GM11168 (cell line): ENCODE data around the gene FAM118A.
"Not testable (repeated sequence)": the region's sequence is repeated elsewhere in the genome, so short reads cannot be mapped to it uniquely, and the experiment has no call there.

ENCODE experiments used
- in situ Hi-C: fragments of 300-500 bp; cut with MboI; formaldehyde crosslinking; loops from one replicate; pipeline ENCODE4 v1.12.0; 2022; ENCODE audit warnings: low sequenced_read_pairs; ENCODE audit not compliant: unreplicated experiment

The FAM118A gene

GRCh38 chr22:45357490-45357889 lies 47.8 kb downstream of the FAM118A start:
- in situ Hi-C loops, result no loop called here

GRCh38 chr22:45358127-45358526 lies 48.4 kb downstream of the FAM118A start:
- in situ Hi-C loops, result no loop called here

- in situ Hi-C loops, result no loop called here
Observed at GRCh38 chr22:45359627-45360026, 49.9 kb downstream of the FAM118A start.

- in situ Hi-C loops, result no loop called here
Observed at GRCh38 chr22:45366713-45367112, 57.0 kb downstream of the FAM118A start.

GRCh38 chr22:45373592-45373991 lies 63.9 kb downstream of the FAM118A start:
- in situ Hi-C loops, result not testable (repeated sequence)

GRCh38 chr22:45376009-45376408 lies 66.3 kb downstream of the FAM118A start:
- in situ Hi-C loops, result no loop called here

- in situ Hi-C loops, result no loop called here
Observed at GRCh38 chr22:45376703-45377102, 67.0 kb downstream of the FAM118A start.

- in situ Hi-C loops, result no loop called here
Observed at GRCh38 chr22:45381348-45381747, 71.6 kb downstream of the FAM118A start.

GRCh38 chr22:45389546-45389945 lies 79.8 kb downstream of the FAM118A start:
- in situ Hi-C loops, result no loop called here
